GM18511 (cell line): ENCODE measurements around the gene C20orf202.
"Not testable (repeated sequence)": the region's sequence is repeated elsewhere in the genome, so short reads cannot be mapped to it uniquely, and the experiment has no call there.

Source experiments
- ATAC-seq: cut with Tn5 transposase; IDR thresholded peaks from one replicate; pipeline ENCODE4 v1.9.1; 2021; ENCODE audit warnings: mild to moderate bottlenecking, moderate library complexity; ENCODE audit not compliant: unreplicated experiment

C20orf202 gene

GRCh38 chr20:1242530-1242929, 39.3 kb downstream of the C20orf202 start:
- ATAC-seq = no peak

DNA sequence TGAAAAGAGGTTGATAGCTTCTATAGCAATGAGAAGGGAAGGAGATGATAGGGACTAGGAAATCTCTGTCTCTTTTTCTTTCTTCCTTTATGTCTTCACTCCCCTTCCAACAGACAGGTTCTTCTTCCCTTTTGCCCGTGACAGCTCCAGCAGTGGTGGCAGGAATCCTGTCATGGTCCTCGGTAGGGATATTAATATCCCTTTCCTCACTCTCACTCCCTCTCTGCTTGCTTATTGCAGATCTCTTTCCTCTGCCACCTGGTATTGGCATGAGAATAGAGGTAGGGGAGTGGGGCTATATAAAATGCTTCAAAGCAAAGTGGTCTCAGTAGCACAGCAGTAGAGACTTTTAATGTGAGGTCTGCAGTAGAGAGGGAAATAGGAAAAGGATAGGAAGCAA, 42.3 kb downstream of the C20orf202 start:
- ATAC-seq = no peak

GRCh38 chr20:1247689-1248088, 44.4 kb downstream of the C20orf202 start:
- no peak for ATAC-seq

GRCh38 chr20:1250282-1250681, 47.0 kb downstream of the C20orf202 start:
- not testable (repeated sequence) for ATAC-seq

DNA sequence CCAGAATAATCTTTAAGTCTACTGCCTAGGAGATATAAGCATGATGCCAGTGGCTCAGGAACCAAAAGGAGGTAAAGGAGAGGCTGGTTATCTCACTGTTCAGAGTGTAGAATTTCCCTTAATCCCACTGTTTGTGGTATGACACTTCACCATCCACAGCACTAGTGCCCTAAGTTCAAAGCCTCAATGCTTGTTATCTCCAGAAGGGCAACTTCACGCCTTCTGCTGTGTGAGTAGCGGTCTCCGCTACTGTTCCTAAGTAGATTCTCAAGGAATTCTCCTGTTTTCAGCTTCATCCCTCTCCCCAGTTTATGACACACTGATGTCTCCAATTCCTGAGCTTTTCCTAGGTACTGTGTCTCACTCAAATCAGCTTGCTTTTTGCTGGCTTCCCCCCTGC, 49.2 kb downstream of the C20orf202 start:
- no peak for ATAC-seq

GRCh38 chr20:1254254-1254653, 51.0 kb downstream of the C20orf202 start:
- no peak for ATAC-seq

DNA sequence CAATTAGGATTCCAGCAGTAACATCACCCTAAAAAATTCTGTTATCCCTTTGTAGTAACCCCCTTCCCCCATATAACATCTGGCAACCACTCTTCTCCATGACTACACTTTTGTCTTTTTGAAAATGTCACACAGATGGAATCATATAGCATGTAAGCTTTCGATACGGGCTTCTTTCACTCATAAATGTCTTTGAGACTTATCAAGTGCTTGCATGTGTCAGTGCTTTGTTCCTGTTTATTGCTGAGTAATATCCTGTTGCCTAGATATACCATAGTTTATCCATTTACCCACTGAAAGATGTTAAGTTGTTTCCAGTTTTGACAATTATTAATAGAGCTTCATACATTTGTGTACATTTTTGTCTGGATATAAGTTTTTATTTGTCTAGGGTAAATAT, 52.4 kb downstream of the C20orf202 start:
- no peak for ATAC-seq
